Fibroblast of mammary gland (primary cell): ENCODE results near the gene RASGRP3.

Experiments
- DNase-seq: peaks from one replicate; pipeline ENCODE4 v3.0.0-alpha.2; 2010; ENCODE audit warnings: low read depth
- H3K4me3 ChIP-seq: 2 replicates; pipeline ENCODE4 v1.5.1; 2011; ENCODE audit warnings: low read depth, mild to moderate bottlenecking, low read length, moderate library complexity; ENCODE audit not compliant: control insufficient read depth
- TF ChIP-seq, protein P1 (sequence below): conservative IDR thresholded peaks from 2 replicates; pipeline ENCODE4 v1.5.1; 2011; ENCODE audit warnings: low read depth, low read length, inconsistent platforms; ENCODE audit not compliant: control insufficient read depth, insufficient read depth

The RASGRP3 gene

GRCh38 chr2:33583194-33583938, 106.9 kb downstream of the RASGRP3 start:
- peak; percentile 58 for DNase-seq
- no peak overlapping the region for H3K4me3 ChIP-seq
- TF ChIP-seq, protein P1, sequence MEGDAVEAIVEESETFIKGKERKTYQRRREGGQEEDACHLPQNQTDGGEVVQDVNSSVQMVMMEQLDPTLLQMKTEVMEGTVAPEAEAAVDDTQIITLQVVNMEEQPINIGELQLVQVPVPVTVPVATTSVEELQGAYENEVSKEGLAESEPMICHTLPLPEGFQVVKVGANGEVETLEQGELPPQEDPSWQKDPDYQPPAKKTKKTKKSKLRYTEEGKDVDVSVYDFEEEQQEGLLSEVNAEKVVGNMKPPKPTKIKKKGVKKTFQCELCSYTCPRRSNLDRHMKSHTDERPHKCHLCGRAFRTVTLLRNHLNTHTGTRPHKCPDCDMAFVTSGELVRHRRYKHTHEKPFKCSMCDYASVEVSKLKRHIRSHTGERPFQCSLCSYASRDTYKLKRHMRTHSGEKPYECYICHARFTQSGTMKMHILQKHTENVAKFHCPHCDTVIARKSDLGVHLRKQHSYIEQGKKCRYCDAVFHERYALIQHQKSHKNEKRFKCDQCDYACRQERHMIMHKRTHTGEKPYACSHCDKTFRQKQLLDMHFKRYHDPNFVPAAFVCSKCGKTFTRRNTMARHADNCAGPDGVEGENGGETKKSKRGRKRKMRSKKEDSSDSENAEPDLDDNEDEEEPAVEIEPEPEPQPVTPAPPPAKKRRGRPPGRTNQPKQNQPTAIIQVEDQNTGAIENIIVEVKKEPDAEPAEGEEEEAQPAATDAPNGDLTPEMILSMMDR, result peak; percentile 91

DNA sequence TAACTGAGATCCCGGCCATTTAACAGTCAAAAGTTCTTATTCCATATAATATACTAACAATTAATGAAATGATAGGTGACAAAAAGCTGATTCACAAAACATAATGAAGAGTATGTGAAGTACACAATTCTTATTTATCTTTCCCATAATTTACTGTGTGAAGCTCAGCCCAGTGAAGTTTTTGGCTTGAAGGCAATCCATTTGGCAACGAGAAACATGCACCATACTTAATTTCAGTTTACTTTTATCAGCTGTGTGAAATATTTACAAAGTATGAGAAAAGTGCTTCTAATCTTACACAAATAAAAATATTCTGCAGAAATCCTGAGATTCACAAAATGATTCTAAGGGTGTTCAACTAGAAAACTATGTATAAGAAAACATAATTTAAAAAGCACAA, 110.3 kb downstream of the RASGRP3 start:
- H3K4me3 ChIP-seq, result no peak overlapping the region
- no peak for DNase-seq
- TF ChIP-seq, protein P1, result no peak

GRCh38 chr2:33588232-33588631, 111.8 kb downstream of the RASGRP3 start:
- TF ChIP-seq, protein P1, result no peak
- H3K4me3 ChIP-seq, result no peak overlapping the region
- peak; percentile 40 for DNase-seq

- no peak overlapping the region for H3K4me3 ChIP-seq
- TF ChIP-seq, protein P1, result no peak
Observed at GRCh38 chr2:33589444-33589843, 113.0 kb downstream of the RASGRP3 start.

GRCh38 chr2:33595385-33595784, 118.9 kb downstream of the RASGRP3 start:
- no peak for DNase-seq
- no peak overlapping the region for H3K4me3 ChIP-seq
- TF ChIP-seq, protein P1, result no peak

More at GRCh38 chr2:33589444-33589843, 113.0 kb downstream of the RASGRP3 start:
- peak; percentile 12 for DNase-seq

DNA sequence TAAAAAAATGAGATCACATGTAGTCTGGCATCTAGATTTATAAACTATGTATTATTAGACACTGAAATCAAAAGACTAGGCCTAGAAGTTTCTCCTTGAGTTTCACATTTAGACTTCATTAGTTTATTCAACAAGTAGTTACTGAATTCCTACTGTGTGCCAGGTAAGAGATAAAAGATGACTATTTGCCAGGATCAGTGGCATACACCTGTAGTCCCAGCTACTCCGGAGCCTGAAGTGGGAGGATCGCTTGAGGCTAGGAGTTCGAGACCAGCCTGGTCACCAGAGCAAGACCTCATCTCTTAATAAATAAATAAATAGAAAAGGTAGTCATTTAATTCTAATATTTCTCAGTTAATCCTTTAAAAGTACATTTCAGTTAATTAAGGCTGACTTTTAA, 120.6 kb downstream of the RASGRP3 start:
- TF ChIP-seq, protein P1, result no peak
- H3K4me3 ChIP-seq, result peak overlapping the region; percentile 97
- DNase-seq, result no peak

GRCh38 chr2:33598561-33599174, 122.2 kb downstream of the RASGRP3 start:
- H3K4me3 ChIP-seq, result peak overlapping the region; percentile 97
- DNase-seq, result peak; percentile 46
- TF ChIP-seq, protein P1, result no peak
